HK-2 (cell line): ENCODE data around the gene PARN.
"Not testable (repeated sequence)": the region's sequence is repeated elsewhere in the genome, so short reads cannot be mapped to it uniquely, and the experiment has no call there.

Source experiments
- DNase-seq: peaks from one replicate; pipeline ENCODE4 v3.0.0-alpha.2; 2018; ENCODE audit not compliant: unreplicated experiment

PARN gene, protein sequence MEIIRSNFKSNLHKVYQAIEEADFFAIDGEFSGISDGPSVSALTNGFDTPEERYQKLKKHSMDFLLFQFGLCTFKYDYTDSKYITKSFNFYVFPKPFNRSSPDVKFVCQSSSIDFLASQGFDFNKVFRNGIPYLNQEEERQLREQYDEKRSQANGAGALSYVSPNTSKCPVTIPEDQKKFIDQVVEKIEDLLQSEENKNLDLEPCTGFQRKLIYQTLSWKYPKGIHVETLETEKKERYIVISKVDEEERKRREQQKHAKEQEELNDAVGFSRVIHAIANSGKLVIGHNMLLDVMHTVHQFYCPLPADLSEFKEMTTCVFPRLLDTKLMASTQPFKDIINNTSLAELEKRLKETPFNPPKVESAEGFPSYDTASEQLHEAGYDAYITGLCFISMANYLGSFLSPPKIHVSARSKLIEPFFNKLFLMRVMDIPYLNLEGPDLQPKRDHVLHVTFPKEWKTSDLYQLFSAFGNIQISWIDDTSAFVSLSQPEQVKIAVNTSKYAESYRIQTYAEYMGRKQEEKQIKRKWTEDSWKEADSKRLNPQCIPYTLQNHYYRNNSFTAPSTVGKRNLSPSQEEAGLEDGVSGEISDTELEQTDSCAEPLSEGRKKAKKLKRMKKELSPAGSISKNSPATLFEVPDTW

DNA sequence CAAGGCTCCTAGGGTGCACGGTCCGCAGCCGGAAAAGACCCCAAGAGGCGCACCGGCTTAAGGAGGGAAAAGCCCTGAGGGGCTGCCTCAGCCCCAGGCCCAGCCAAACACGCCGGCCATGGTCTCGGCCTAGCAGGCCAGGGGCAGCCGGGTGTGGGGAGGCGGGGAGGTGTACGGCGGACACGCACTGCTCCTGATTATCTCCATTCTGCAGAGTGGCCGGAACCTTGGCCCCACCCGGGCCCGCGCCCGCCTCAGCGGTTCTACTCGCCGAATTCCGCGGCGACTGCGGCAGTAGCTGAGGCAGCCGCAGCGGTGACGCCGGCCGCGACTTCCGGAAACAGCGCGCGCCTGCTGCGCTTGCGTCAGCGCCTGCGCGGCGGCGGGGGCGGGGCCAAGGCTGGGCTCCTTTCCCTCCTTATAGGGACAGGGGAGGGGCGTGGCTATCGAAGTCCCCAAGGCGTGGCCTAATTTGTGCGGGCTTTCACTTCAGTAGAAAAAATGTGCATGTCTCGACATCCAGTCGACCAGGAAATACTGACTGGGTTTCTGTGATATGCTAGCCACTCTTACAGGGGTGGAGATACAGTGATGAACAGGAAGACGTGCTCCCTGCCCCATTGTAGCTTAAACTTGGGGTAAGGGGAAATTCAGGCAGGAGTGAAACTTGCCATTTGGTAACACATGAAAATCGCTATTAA, at the start of gene PARN:
PARN (minus strand) TSS at position 342 of the 701 bp plus-strand sequence; CDS start at position 207, 135 bp downstream.
- DNase-seq = peak; percentile 91

DNA sequence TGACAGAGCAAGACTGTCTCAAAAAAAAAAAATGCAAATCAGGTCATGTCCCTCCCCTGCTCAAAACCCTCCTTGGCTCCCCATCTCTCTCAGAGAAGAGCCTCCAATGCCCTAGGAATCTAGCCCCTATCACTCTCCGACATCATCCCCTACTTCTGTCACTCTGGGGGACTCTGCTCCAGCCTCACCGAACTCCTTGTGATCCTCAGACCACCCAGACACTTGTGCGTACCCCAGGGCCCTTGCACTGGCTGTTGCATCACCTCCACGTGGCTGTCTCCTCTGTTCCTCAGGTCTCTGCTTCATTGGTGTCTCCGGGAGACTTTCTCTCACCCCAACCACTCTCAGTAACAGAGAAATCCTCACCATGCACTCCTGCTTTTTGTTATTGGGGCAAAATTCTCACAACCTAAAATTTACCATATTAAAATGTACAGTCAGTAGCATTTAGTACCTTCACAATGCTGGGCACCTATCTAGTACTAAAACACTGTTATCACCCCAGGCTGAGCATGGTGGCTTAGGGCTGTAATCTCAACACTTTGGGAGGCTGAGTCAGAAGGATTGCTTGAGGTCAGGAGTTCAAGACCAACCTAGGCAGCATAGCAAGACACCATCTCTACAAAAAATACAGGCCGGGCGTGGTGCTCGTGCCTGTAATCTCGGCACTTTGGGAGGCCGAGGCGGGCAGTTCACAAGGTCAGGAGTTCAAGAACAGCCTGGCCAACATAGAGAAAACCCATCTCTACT, 48.9 kb upstream of the PARN start:
- no peak for DNase-seq

DNA sequence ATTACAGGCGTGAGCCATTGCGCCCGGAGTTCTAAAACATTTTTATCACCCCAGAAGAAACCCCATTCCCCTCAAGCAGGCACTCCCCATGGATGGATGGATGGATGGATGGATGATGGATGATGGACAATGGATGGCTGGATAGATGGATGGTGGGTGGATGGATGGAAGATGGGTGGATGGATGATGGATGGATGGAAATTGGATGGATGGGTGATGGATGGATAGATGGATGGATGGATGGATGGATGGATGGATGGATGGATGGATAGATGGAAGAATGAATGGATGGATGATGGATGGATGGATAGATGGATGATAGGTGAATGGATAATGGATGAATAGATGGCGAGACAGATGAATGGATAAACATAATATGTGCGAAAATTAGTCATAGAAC, 47.6 kb upstream of the PARN start:
- no peak for DNase-seq

DNA sequence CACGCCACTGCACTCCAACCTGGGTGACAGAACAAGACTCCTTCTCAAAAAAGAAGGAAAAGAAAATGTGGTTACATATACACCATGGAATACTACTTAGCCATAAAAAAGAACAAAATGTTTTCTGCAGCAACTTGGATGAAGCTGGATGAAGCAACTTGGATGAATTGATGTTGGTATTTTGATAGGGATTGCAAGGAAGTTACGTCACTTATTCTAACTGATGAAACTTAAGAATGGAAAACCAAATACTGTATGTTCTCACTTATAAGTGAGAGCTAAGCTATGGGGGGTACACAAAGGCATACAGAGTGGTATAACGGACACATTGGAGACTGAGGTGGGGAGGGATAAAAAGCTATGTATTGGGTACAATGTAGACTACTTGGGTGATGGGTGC, 46.6 kb upstream of the PARN start:
- no peak for DNase-seq

DNA sequence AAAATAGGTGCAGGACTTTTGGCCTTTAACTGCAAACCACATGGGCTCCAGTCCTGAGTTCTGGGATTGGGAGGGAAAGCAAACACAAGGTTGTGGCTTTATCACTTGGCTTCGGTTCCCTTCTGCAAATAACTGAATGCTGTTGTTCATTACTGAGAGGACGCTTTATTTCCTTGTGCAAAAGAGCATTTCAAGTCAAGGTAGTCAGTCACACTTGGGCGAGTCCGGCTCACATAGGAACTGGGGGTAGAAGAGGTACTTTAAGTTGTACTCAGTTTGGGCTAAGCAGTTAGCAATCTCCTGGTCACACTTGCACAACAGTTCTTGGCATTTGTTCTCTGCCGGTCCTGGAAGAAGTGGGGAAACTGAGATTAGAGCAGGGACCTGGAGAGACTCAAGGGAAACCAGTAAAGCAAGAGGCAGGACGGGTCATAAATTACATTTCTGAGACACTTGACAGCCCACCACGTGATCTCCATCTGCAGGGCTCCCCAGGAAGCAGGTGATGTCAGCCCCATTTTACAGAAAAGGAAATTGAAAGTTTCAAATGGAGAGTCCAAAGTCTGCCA, 42.4 kb upstream of the PARN start:
- DNase-seq = no peak

DNA sequence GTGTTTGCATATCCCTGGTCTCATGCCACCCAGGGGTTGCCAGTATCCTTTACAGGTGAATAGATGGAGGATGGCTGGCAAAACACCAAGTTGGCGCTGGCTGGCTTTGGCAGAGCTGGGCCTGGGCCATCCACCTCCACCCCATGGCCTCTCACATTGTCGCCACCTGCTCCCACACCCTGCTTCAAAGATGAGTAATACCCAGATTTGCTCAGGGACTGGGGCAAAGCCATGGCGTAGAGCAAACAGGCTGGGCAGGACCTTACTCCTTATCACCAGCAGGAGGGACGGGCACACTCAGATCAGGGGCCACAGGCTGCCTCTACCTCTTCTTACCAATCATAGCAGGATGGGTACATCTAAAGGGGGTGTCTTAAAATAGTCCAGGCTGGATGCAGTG, 39.7 kb upstream of the PARN start:
- no peak for DNase-seq

DNA sequence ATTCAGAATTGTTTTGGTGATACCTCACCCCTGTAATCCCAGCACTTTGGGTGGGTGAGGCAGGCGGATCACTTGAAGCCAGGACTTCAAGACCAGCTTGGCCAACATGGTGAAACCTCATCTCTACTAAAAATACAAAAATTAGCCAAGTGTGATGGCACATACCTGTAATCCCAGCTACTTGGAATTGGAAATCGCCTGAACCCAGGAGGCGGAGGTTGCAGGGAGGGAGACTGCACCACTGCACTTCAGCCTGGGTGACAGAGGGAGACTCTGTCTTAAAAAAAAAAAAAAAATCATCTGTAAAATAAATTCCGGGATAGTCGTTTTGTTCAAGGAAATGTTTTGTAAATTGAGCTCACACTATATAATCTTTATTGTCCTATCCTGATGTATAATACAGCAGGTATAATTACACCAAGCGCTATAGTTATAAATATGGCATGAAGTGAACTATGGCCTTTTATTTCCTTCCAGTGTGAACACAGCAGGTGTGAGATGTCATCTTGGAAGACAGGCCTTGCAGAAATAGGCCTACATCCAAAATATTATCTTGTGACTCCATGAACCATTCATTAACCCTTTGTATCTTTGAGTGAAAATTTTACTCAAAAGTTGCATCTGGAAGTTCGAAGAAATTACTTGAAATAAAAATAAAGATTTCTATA, 38.6 kb upstream of the PARN start:
- no peak for DNase-seq

DNA sequence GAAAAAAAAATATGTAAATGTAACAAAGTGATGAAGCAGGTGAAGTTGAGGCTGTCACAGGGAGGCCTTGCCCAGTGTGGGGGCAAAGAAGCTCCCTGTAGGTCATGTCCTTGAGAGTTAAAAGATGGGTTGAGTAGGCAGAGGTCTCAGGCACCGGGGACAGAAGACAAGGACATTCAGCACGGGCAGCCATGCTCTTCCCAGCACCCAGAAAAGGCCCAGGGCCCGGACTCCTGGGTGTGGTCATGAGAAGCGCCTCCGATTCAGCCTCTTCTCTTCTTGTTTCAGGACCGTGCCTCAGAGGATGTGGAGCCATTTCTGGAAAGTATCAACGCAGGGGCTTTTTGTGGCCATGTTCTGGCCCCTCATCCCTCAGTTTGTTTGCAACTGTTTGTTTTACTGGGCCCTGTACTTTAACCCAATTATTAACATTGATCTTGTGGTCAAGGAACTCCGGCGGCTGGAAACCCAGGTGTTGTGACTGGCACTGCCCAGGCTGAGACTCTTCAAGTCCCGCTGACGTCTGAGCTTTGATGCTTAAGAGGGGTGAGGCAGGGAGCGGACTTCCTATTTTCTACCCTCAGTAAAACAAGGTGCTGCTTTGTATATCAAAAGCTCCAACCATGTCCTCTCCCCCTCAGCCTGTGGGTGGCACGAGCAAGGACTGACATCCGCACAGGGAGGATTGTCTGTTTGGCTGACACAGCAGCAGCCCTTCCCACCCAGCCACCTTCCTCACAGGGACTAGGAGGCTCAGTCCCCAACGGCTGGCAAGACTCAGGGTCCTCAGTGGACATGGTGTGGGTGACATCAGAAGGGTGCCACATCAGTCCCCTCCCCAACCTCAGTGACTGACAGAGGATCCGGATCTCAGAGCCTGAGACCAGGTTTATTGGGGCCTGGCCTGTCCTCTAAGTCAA, 37.5 kb upstream of the PARN start:
- DNase-seq = no peak

DNA sequence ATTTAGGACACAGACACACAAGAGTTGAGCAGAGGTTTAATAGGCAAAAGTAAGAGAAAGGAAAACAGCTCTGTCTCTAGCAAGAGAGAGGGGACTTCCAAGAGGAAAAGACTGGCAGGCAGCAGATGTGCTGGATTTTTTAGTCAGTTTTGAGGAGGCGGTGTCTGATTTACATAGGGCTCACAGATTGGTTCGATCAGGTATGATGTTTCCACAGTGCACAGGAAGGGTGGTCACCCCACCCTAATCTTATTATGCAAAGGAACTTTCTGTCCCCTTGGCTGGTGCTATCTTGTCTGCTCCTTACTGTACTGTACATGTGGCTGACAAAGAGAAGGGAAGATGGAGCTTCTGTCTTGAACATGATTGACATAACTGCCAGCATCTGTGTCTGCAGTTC, 28.0 kb upstream of the PARN start:
- DNase-seq = no peak

DNA sequence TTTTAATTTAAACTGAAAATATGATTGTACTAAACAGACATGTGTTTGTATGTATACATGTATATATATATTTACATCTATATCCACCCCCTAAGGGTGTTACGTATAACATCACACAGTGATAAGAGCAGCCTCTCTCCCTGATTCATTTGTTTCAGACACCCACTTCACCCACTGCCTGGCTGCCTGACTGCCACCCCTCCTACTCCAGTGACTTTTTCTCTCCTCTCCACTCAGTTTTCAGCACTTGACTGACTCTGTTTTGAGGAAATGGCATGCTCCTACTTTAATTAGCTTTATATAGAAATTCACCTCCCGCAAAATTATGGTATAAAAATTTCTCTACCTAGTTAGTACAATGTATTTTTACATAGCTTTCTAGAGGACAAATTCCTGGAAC, 22.7 kb upstream of the PARN start:
- no peak for DNase-seq

DNA sequence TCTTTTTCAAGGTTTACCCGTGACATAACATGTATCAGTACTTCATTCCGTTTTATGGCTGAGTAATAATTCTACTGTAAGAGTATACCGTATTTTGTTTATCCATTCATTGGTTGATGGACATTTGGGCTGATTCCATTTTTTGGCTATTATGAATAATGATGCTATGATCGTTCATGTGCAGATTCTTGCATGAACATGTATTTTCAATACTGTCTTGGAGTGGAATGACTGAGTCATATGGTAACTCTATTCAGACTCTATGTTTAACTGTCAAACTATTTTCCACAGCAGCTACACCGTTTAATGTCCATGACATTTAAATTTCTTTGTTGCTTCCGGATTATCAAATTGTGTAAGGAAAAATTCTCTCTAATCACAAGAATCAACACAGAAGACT, 20.6 kb upstream of the PARN start:
- no peak for DNase-seq

DNA sequence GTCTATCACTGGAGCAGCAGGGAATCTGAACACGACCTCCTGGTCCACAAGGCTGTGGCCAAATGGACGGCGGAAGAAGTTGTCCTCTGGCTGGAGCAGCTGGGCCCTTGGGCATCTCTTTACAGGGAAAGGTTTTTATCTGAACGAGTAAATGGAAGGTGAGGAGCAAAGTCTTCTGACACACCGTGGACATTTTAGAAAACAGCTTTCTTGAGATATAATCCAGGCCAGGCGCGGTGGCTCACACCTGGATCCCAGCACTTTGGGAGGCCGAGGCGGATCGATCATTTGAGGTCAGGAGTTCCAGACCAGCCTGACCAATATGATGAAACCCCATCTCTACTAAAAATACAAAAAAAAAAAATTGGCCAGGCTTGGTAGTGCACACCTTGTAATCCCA, 19.8 kb upstream of the PARN start:
- DNase-seq = no peak

DNA sequence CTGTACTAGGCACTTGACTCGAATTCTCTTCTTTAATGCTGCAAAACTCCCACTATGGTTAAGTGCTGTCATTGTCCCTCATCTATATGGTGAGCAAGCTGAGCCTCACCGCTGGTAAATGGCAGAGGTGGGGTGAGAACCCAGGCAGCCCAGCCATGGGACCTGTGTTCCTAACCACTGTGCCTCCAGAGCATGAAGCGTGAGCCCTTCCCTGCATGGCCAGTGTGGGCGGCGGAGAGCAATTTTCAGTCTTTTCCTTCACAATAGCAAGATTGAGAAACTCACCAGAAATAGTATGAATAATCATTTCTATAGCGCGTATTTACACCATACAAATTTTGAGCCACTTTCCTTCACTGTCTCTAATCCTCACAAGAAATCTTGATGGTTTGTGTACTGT, 11.9 kb upstream of the PARN start:
- DNase-seq = no peak

DNA sequence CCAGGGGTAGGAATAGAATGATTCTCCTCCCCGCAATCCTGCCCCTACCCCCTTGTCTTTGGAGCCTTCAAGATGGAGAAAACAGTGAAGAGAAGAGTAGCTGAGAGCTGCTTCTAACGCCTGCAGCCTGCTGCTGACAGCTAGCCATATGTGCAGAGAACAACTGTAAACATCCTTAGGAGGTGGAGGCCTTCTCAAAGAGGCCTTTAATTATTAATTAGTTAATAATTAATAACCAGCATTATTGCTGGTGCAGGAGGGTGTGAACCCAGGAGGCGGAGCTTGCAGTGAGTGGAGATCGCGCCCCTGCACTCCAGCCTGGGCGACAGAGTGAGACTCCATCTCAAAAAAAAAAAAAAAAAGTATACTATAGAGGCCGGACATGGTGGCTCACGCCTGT, 11.1 kb upstream of the PARN start:
- no peak for DNase-seq

DNA sequence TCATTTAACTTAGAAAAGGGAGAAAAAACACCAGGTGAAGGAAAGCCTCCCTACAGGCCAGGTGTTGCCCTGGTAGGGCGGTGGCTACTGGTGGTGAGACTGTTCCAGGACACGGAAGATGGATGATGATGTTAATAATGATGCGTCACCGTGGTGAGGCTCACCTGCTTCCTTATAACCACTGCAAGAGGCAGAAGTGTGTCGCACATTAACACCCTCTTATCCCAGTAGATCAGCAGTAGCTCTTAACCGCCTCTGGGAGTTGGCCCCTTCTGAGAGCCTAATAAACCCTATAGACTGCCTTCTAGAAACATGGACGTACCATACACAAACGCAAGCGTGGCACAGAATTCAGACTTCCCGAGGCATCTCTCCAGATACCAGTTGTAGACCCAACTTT, 10.5 kb upstream of the PARN start:
- DNase-seq = no peak

DNA sequence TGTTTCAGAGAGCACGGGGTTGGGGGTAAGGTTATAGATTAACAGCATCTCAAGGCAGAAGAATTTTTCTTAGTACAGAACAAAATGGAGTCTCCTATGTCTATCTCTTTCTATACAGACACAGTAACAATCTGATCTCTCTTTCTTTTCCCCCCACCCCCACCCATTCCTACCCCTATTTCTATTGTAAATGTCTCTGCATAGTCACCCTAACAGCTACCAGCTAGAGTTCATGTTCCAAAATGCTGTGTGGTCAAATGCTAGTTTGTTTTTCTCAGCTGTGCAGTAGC, 6.8 kb upstream of the PARN start:
- DNase-seq = not testable (repeated sequence)

DNA sequence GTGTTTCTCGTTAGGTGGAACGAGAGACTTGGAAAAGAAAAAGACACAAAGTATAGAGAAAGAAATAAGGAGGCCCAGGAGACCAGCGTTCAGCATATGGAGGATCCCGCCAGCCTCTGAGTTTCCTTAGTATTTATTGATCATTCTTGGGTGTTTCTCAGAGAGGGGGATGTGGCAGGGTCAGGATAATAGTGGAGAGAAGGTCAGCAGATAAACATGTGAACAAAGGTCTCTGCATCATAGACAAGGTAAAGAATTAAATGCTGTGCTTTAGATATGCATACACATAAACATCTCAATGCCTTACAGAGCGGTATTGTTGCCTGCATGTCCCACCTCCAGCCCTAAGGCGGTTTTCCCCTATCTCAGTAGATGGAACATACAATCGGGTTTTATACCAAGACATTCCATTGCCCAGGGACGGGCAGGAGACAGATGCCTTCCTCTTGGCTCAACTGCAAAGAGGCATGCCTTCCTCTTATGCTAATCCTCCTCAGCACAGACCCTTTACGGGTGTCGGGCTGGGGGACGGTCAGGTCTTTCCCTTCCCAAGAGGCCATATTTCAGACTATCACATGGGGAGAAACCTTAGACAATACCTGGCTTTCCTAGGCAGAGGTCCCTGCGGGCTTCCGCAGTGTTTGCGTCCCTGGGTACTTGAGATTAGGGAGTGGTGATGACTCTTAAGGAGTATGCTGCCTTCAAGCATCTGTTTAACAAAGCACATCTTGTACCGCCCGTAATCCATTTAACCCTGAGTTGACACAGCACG, 6.3 kb upstream of the PARN start:
- peak; percentile 12 for DNase-seq

DNA sequence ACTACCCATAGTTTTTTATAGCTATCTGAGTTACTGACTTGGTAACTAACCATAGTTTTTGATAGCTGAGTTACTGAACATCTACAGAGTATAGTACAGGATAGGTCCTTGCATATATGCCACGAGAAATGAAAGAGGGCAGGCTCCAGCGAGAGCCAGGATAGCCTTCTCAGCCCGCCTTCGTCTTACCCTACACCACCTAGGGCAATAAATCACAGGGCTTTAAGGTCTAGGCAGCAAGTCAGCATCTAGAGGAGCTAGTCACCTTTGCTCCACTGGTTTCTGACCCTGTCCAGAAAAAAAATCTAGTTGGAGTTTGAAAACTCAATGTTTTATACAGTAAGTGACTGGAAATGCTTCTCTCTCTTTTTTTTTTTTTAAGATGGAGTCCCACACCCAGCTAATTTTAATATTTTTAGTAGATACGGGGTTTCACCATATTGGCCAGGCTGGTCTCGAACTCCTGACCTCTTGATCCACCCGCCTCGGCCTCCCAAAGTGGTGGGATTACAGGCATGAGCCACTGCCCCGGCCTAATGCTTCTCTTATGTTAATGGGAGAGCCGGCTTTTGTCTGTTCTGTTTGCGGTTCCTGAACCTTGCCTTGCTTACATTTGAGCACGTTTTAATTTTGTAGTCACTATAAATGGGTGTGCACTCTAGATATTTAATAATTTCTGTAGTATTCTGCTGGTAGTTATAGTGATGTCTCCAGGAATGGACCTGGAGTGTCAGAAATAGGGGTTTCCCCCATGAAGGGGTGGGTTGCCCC, 5.5 kb upstream of the PARN start:
- DNase-seq = no peak

DNA sequence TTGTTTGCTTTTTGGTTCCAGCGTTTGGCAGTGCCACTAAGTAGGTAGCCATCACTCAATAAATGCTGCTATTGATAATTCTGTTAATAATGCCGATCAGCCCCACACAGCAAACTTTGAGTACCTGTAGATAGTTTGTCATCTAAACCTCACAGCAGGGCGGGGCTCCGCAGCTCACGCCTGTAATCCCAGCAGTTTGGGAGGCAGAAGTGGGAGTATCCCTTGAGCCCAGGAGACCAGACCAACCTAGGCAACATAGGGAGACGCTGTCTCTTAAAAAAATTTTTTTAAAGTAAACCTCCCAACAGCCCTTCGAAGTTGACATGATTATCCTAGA, 4.3 kb upstream of the PARN start:
- DNase-seq = no peak
